Liver (tissue), 3 donors: ENCODE measurements around the gene ARHGEF3.

ENCODE experiments used
- EGR1 ChIP-seq, 2 donors: IDR thresholded peaks; 2 replicates each; pipeline ENCODE4 v1.6.1; 2016 to 2018; ENCODE audit warnings: antibody characterized with exemption in 2 of 2, low read depth in 2 of 2
- FOXA1 ChIP-seq: IDR thresholded peaks from 2 replicates; pipeline ENCODE4 v1.6.1; 2016; ENCODE audit warnings: antibody characterized with exemption
- TAF1 ChIP-seq: conservative IDR thresholded peaks from 2 replicates; pipeline ENCODE4 v1.6.1; 2016; ENCODE audit warnings: antibody characterized with exemption, mild to moderate bottlenecking
- TF ChIP-seq, protein P1 (sequence below): fragments of 150-350 bp; IDR thresholded peaks from 2 replicates; pipeline ENCODE4 v1.5.1; 2017; ENCODE audit warnings: improper control_type of control experiment, low read depth, low read length; ENCODE audit not compliant: missing input control
- donor health status: healthy.
- donor health status: healthy.

DNA sequence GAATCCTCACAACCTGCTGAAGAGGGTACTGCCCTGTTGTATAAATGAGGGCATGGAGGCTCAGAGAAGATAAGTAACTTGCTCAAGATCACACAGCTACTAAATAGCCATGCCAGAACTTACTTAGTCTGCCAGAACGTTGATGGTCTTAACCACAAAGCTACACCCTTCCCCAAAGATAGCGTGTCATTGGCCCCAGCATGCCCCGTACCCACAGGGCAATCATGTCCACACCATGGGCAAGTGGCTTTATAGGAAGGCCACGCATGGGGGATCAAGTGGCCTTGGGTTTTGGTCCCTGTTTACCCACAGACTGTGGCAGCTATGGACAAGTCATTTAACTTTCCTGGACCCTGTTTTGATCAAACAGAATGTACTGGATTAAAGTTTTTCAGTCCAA is 15.9 kb upstream of the ARHGEF3 start:
- TF ChIP-seq, protein P1, sequence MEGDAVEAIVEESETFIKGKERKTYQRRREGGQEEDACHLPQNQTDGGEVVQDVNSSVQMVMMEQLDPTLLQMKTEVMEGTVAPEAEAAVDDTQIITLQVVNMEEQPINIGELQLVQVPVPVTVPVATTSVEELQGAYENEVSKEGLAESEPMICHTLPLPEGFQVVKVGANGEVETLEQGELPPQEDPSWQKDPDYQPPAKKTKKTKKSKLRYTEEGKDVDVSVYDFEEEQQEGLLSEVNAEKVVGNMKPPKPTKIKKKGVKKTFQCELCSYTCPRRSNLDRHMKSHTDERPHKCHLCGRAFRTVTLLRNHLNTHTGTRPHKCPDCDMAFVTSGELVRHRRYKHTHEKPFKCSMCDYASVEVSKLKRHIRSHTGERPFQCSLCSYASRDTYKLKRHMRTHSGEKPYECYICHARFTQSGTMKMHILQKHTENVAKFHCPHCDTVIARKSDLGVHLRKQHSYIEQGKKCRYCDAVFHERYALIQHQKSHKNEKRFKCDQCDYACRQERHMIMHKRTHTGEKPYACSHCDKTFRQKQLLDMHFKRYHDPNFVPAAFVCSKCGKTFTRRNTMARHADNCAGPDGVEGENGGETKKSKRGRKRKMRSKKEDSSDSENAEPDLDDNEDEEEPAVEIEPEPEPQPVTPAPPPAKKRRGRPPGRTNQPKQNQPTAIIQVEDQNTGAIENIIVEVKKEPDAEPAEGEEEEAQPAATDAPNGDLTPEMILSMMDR = no peak
- TF ChIP-seq TAF1 = no peak
- TF ChIP-seq FOXA1 = no peak
- no peak for TF ChIP-seq EGR1 (IDR thresholded peaks at IDR 0.05; ENCODE audit: low read depth in 2 of 2)
